Measurements from ENCODE around the gene SOX5.
"Not testable (repeated sequence)": the region's sequence is repeated elsewhere in the genome, so short reads cannot be mapped to it uniquely, and the experiment has no call there.

Gene SOX5

GRCh38 chr12:23503544-23503943 is 445.9 kb downstream of the SOX5 start:
- DNase-seq (ENCODE audit: low read depth in 1 of 2, low spot score in 1 of 2), result no peak

GRCh38 chr12:23502259-23502658 is 447.2 kb downstream of the SOX5 start:
- DNase-seq (ENCODE audit: low read depth in 1 of 2, low spot score in 1 of 2), result no peak

GRCh38 chr12:23495472-23495871 is 454.0 kb downstream of the SOX5 start:
- no peak for DNase-seq (ENCODE audit: low read depth in 1 of 2, low spot score in 1 of 2)

- DNase-seq (ENCODE audit: low read depth in 1 of 2, low spot score in 1 of 2), result no peak
Observed at GRCh38 chr12:23493672-23494071, 455.8 kb downstream of the SOX5 start.

GRCh38 chr12:23491029-23491428 is 458.4 kb downstream of the SOX5 start:
- DNase-seq (ENCODE audit: low read depth in 1 of 2, low spot score in 1 of 2), result not testable (repeated sequence)

GRCh38 chr12:23488130-23488529 is 461.3 kb downstream of the SOX5 start:
- no peak for DNase-seq (ENCODE audit: low read depth in 1 of 2, low spot score in 1 of 2)

- DNase-seq (ENCODE audit: low read depth in 1 of 2, low spot score in 1 of 2), result no peak
Observed at GRCh38 chr12:23484238-23484637, 465.2 kb downstream of the SOX5 start.

- no peak for DNase-seq (ENCODE audit: low read depth in 1 of 2, low spot score in 1 of 2)
Observed at GRCh38 chr12:23482571-23482970, 466.9 kb downstream of the SOX5 start.
